ENCODE data around the gene MINDY4. TPM values are rescaled to one million over a fixed set of nuclear protein-coding genes. Genes with fewer than 3 reads are reported as not detected.

The MINDY4 gene
- total and polyA plus RNA-seq, 10 of the 15 experiments (the other 5 are each of a cell fraction or from before 2014, with no cell fraction given), result 0.10 to 0.90 (median 0.40) TPM

DNA sequence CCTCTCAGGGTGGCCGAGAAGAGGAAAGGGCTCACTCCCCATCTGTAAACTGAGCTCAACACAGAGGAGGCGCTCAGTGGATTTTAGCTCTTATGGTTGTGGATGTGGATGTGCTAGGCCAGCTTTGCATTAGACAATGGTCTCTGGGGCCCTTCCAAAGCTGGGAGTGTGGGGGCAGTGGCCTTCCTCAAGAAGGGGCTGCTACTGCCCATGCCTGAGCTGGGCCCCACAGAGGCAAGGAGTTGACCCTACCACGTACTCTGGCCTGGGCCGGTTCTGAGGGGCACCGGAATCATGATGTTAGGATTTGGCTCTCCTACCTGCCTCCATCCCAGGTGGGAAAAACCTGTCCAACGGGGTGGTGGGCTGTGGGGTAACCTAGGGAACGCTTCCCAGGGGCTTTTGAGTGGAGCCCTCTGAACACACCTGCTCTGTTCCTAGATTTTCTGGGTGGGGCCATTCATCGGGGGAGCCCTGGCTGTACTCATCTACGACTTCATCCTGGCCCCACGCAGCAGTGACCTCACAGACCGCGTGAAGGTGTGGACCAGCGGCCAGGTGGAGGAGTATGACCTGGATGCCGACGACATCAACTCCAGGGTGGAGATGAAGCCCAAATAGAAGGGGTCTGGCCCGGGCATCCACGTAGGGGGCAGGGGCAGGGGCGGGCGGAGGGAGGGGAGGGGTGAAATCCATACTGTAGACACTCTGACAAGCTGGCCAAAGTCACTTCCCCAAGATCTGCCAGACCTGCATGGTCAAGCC, 152.0 kb downstream of the MINDY4 start:
- RAD21 ChIA-PET (ENCODE audit: unreplicated experiment), result no interaction called here
- CTCF ChIA-PET, result interaction anchor here (2.0 kb wide), 1 partner anchor 15 kb away, joined by 7 read pairs; no protein-coding TSS in a partner anchor
- H3K4me3 ChIP-seq, result no peak overlapping the region
- H3K9me3 ChIP-seq (replicated peaks; ENCODE audit: control insufficient read depth, insufficient read depth, low read length), result no peaks in the 10 kb centered on the region; the same call in 2 of the 3 replicates
- FAIRE-seq, result no peak
- in situ Hi-C loops (cut with MboI) (no loop called here), intact Hi-C loops (cut with micrococcal nuclease; ENCODE audit: unreplicated experiment) (no loop called here)
- H3K79me2 ChIP-seq (ENCODE audit: control insufficient read depth, insufficient read depth, low read length), result no peaks in the 10 kb centered on the region
- WGBS (ENCODE audit: insufficient coverage, insufficient replicate concordance, low lambda C conversion rate, missing lambda C conversion rate), result 54% methylated on average over 17 of the region's 19 CpGs
- H4K20me1 ChIP-seq (ENCODE audit: control insufficient read depth, insufficient read depth), result no peaks in the 10 kb centered on the region
- H3K27ac ChIP-seq (ENCODE audit: control insufficient read depth, insufficient read depth), result no peak overlapping the region
- H3K27me3 ChIP-seq (replicated peaks in 1 of 2; ENCODE audit: control insufficient read depth in 2 of 2, insufficient read depth in 2 of 2, low read length in 1 of 2), result no peaks in the 10 kb centered on the region; a peak in 1 of 4 replicates
- no peak for TF ChIP-seq IKZF2 (IDR thresholded peaks at IDR 0.05)
- TF ChIP-seq, protein P1, sequence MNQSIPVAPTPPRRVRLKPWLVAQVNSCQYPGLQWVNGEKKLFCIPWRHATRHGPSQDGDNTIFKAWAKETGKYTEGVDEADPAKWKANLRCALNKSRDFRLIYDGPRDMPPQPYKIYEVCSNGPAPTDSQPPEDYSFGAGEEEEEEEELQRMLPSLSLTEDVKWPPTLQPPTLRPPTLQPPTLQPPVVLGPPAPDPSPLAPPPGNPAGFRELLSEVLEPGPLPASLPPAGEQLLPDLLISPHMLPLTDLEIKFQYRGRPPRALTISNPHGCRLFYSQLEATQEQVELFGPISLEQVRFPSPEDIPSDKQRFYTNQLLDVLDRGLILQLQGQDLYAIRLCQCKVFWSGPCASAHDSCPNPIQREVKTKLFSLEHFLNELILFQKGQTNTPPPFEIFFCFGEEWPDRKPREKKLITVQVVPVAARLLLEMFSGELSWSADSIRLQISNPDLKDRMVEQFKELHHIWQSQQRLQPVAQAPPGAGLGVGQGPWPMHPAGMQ (IDR thresholded peaks at IDR 0.05; ENCODE audit: borderline replicate concordance), result no peak
- TF ChIP-seq, protein P2, sequence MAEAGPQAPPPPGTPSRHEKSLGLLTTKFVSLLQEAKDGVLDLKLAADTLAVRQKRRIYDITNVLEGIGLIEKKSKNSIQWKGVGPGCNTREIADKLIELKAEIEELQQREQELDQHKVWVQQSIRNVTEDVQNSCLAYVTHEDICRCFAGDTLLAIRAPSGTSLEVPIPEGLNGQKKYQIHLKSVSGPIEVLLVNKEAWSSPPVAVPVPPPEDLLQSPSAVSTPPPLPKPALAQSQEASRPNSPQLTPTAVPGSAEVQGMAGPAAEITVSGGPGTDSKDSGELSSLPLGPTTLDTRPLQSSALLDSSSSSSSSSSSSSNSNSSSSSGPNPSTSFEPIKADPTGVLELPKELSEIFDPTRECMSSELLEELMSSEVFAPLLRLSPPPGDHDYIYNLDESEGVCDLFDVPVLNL (IDR thresholded peaks at IDR 0.05; ENCODE audit: low read depth, low read length), result no peak
- no peak for TF ChIP-seq PAX8 (IDR thresholded peaks at IDR 0.05)
- TF ChIP-seq NFYB (IDR thresholded peaks at IDR 0.05; ENCODE audit: insufficient read depth, low read depth, low read length), result no peak
- TF ChIP-seq SREBF2 (IDR thresholded peaks at IDR 0.05; ENCODE audit: low read length), result no peak
- TF ChIP-seq SUZ12 (IDR thresholded peaks at IDR 0.05; ENCODE audit: unreplicated experiment), result no peak
- TF ChIP-seq ASH2L (IDR thresholded peaks at IDR 0.05; ENCODE audit: borderline replicate concordance, low read depth), result no peak
- TF ChIP-seq, protein P3, sequence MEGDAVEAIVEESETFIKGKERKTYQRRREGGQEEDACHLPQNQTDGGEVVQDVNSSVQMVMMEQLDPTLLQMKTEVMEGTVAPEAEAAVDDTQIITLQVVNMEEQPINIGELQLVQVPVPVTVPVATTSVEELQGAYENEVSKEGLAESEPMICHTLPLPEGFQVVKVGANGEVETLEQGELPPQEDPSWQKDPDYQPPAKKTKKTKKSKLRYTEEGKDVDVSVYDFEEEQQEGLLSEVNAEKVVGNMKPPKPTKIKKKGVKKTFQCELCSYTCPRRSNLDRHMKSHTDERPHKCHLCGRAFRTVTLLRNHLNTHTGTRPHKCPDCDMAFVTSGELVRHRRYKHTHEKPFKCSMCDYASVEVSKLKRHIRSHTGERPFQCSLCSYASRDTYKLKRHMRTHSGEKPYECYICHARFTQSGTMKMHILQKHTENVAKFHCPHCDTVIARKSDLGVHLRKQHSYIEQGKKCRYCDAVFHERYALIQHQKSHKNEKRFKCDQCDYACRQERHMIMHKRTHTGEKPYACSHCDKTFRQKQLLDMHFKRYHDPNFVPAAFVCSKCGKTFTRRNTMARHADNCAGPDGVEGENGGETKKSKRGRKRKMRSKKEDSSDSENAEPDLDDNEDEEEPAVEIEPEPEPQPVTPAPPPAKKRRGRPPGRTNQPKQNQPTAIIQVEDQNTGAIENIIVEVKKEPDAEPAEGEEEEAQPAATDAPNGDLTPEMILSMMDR (IDR thresholded peaks at IDR 0.05 in 2 of 3, conservative IDR thresholded peaks at IDR 0.05 in 1 of 3; ENCODE audit: control insufficient read depth in 2 of 3, extremely low read depth in 1 of 3, insufficient read depth in 1 of 3, low read depth in 3 of 3, low read length in 3 of 3), result no peak
- TF ChIP-seq, protein P4, sequence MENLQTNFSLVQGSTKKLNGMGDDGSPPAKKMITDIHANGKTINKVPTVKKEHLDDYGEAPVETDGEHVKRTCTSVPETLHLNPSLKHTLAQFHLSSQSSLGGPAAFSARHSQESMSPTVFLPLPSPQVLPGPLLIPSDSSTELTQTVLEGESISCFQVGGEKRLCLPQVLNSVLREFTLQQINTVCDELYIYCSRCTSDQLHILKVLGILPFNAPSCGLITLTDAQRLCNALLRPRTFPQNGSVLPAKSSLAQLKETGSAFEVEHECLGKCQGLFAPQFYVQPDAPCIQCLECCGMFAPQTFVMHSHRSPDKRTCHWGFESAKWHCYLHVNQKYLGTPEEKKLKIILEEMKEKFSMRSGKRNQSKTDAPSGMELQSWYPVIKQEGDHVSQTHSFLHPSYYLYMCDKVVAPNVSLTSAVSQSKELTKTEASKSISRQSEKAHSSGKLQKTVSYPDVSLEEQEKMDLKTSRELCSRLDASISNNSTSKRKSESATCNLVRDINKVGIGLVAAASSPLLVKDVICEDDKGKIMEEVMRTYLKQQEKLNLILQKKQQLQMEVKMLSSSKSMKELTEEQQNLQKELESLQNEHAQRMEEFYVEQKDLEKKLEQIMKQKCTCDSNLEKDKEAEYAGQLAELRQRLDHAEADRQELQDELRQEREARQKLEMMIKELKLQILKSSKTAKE (IDR thresholded peaks at IDR 0.05; ENCODE audit: low read depth, poor library complexity, severe bottlenecking), result no peak
- no peak for TF ChIP-seq NR2C2 (IDR thresholded peaks at IDR 0.05; ENCODE audit: borderline replicate concordance, control insufficient read depth, insufficient read length, low read depth)
- TF ChIP-seq ZNF384 (IDR thresholded peaks at IDR 0.05; ENCODE audit: borderline replicate concordance, low read depth, low read length), result no peak
- no peak for TF ChIP-seq BMI1 (IDR thresholded peaks at IDR 0.05; ENCODE audit: borderline replicate concordance)
- no peak overlapping the region for H3K4me2 ChIP-seq (ENCODE audit: control insufficient read depth, insufficient read depth)
- no peaks in the 10 kb centered on the region for H3K4me1 ChIP-seq (ENCODE audit: control insufficient read depth, insufficient read depth, low read length)
- no peak overlapping the region for H2AFZ ChIP-seq (ENCODE audit: control insufficient read depth, low read depth, low read length)
- SMC1A ChIA-PET (ENCODE audit: uncharacterized antibody, unreplicated experiment), result no interaction called here
- H3K9ac ChIP-seq (ENCODE audit: control insufficient read depth, insufficient read depth, low read length), result no peak overlapping the region
- DNase-seq (ENCODE audit: low read depth, low spot score), result no peak
- BruUV-seq (replicated peaks), result no TSS peak
- ATAC-seq, result no peak
- H3K36me3 ChIP-seq (ENCODE audit: control insufficient read depth in 2 of 2, insufficient read depth in 2 of 2, low read length in 1 of 2), result no peaks in the 10 kb centered on the region
- POLR2A ChIA-PET, result no interaction called here
